ENCODE results near the gene ACLY. TPM values are rescaled to one million over a fixed set of nuclear protein-coding genes. Genes with fewer than 3 reads are reported as not detected.

ACLY gene
- total and polyA plus RNA-seq, 12 donors = 12.1 to 42.2 (median 25.2) TPM

- intact Hi-C loops (cut with DNase I) = no loop called here
- no peaks in the 10 kb centered on the region for H3K27me3 ChIP-seq
- ATAC-seq (no peak), DNase-seq (no peak)
- no peak overlapping the region for H3K27ac ChIP-seq
- TF ChIP-seq, protein P1, sequence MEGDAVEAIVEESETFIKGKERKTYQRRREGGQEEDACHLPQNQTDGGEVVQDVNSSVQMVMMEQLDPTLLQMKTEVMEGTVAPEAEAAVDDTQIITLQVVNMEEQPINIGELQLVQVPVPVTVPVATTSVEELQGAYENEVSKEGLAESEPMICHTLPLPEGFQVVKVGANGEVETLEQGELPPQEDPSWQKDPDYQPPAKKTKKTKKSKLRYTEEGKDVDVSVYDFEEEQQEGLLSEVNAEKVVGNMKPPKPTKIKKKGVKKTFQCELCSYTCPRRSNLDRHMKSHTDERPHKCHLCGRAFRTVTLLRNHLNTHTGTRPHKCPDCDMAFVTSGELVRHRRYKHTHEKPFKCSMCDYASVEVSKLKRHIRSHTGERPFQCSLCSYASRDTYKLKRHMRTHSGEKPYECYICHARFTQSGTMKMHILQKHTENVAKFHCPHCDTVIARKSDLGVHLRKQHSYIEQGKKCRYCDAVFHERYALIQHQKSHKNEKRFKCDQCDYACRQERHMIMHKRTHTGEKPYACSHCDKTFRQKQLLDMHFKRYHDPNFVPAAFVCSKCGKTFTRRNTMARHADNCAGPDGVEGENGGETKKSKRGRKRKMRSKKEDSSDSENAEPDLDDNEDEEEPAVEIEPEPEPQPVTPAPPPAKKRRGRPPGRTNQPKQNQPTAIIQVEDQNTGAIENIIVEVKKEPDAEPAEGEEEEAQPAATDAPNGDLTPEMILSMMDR (IDR thresholded peaks at IDR 0.05) = no peak
- 84 to 88% methylated on average over 8 of the region's 8 CpGs for WGBS, 2 donors
- H3K36me3 ChIP-seq = peaks cover 2 to 98% (median 67%) of the 10 kb centered on the region in 9 donors
- H3K4me3 ChIP-seq = no peak overlapping the region
- no peaks in the 10 kb centered on the region for H3K9me3 ChIP-seq
- peaks cover 0 to 4% (median 0%) of the 10 kb centered on the region in 9 donors for H3K4me1 ChIP-seq
Measured at GRCh38 chr17:41907185-41907556, 11.6 kb downstream of the ACLY start.

GRCh38 chr17:41906465-41907184 is 12.1 kb downstream of the ACLY start:
- ATAC-seq (peak in 3 of 8 donors; percentile 12 to 59 (median 38)), DNase-seq (no peak)
- Histone ChIP-seq H3K36me3 (peaks cover 0 to 98% (median 67%) of the 10 kb centered on the region in 9 donors), H3K9me3 (no peaks in the 10 kb centered on the region), H3K27ac (no peak overlapping the region), H3K4me3 (no peak overlapping the region), H3K27me3 (no peaks in the 10 kb centered on the region), H3K4me1 (peaks cover 0 to 4% (median 0%) of the 10 kb centered on the region in 9 donors)
- TF ChIP-seq, protein P1 (IDR thresholded peaks at IDR 0.05) = no peak
- intact Hi-C loops (cut with DNase I) = no loop called here
- WGBS, 2 donors = 85 to 88% methylated on average over 15 of the region's 15 CpGs

DNA sequence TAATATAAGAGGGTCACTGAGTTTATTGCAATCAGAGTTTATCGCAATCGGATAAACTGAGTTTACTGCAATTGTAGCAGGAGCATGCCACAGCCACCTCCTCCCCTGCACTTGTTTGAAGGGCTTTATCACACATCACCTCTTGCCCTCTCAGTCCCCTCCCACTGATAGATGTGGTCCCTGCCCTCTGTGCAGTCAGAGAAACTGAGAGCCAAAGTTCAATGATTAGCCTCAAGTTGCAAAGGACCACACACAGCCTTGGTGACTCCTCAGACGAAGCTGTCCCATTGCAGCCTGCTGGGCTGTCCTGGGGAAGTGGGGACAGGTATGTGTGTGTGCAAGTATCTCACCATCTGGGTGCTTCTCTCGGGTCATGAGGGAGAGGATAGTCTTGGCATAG is 13.6 kb downstream of the ACLY start:
- H3K27ac ChIP-seq = no peak overlapping the region

DNA sequence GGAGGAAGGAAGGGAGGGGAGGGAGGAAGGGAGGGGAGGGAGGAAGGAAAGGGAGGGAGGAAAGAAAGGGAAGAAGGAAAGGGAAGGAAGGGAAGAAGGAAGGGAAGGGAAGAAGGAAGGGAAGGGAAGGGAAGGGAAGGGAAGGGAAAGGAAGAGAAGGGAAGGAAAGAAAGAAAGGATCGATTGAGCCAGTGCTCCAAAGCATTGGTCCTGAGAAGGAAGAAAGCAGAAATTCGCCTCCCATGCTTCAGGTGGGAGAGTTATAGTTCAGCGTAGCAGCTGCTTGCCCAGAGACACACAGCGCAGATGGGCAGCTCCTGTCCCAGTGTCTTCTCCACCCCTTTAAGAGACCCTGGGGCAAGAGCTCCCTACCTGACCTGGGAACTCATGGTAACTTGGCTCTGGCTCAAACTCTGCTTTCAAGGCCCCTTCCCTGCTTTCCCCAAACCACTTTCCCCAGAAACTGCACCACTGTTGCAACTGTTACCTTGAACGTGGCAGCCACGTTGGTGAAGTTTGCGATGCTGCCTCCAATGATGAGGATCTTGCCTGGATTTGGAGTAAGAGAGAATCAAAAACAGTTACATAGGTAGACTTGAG is 14.4 kb downstream of the ACLY start:
- intact Hi-C loops (cut with DNase I) = no loop called here

More for the DNA sequence above, 13.6 kb downstream of the ACLY start:
- ATAC-seq (no peak), DNase-seq (no peak)
- intact Hi-C loops (cut with DNase I) = no loop called here
- H3K36me3 ChIP-seq = peaks cover 0 to 98% (median 65%) of the 10 kb centered on the region in 9 donors
- 92 to 95% methylated on average over 4 of the region's 4 CpGs for WGBS, 2 donors
- no peaks in the 10 kb centered on the region for H3K9me3 ChIP-seq
- TF ChIP-seq, protein P1 (IDR thresholded peaks at IDR 0.05) = no peak
- peaks cover 0 to 4% (median 0%) of the 10 kb centered on the region in 9 donors for H3K4me1 ChIP-seq
- no peaks in the 10 kb centered on the region for H3K27me3 ChIP-seq
- H3K4me3 ChIP-seq = no peak overlapping the region

More for the DNA sequence above, 14.4 kb downstream of the ACLY start:
- DNase-seq (no peak), ATAC-seq (no peak)
- Histone ChIP-seq H3K4me3 (no peak overlapping the region), H3K9me3 (no peaks in the 10 kb centered on the region), H3K27ac (no peak overlapping the region), H3K36me3 (peaks cover 0 to 98% (median 59%) of the 10 kb centered on the region in 9 donors), H3K4me1 (peaks cover 0 to 4% (median 0%) of the 10 kb centered on the region in 9 donors), H3K27me3 (no peaks in the 10 kb centered on the region)
- TF ChIP-seq, protein P1 (IDR thresholded peaks at IDR 0.05) = no peak
- 93 to 95% methylated on average over 7 of the region's 7 CpGs for whole genome bisulfite sequencing, 2 donors

Measured in heart right ventricle (tissue), 16 donors.